KBM-7 (cell line): ENCODE data around the gene DUT.

Experiments
- DNase-seq: peaks from one replicate; pipeline ENCODE4 v3.0.0-alpha.2; 2015
- in situ Hi-C: fragments of 300-500 bp; cut with MboI; formaldehyde crosslinking; loops from 2 replicates; pipeline ENCODE4 v1.14.3; 2020; ENCODE audit warnings: low sequenced_read_pairs, low pct_unique_long_range_greater_than_20kb, mixed read lengths

The DUT gene

DNA sequence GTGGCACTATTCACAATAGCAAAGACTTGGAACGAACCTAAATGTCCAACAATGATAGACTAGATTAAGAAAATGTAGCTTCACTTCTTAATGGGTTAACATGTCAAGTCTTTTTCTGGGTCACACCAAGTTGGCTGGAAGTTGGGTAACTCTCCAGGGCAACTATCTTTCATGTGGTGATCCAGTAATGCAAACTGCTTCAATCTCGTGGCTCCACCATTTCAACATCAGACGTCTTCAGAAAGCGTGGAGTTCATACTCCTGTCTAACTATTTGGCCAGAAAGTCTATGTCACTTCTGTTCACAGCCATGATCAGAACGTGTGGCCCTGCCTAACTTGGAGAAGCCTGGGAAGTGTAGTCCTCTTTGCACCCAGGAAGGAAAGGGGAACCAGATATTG, 32.2 kb downstream of the DUT start:
- in situ Hi-C loops = loop anchor here (25.0 kb wide), 1 partner anchor 474 kb away; no protein-coding TSS in a partner anchor
- no peak for DNase-seq

DNA sequence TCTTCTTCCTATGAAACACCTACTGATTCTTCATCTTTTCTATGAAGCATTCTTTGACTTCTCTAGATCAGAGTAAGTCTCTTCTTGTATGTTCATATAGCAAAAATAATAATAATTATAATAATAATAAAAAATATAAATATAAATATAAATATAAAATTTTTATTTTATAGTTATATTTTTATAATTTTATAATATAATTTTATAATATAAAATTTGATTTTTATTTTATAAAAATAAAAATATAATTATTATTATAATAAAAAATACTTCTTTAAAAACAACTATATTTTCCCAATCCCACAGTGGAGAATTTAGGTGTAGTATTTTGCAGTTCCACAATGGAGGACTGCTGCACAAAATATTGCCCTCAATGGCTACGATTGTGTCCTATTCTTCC, 34.3 kb downstream of the DUT start:
- no peak for DNase-seq
- in situ Hi-C loops = loop anchor here (25.0 kb wide), 1 partner anchor 472 kb away; no protein-coding TSS in a partner anchor

DNA sequence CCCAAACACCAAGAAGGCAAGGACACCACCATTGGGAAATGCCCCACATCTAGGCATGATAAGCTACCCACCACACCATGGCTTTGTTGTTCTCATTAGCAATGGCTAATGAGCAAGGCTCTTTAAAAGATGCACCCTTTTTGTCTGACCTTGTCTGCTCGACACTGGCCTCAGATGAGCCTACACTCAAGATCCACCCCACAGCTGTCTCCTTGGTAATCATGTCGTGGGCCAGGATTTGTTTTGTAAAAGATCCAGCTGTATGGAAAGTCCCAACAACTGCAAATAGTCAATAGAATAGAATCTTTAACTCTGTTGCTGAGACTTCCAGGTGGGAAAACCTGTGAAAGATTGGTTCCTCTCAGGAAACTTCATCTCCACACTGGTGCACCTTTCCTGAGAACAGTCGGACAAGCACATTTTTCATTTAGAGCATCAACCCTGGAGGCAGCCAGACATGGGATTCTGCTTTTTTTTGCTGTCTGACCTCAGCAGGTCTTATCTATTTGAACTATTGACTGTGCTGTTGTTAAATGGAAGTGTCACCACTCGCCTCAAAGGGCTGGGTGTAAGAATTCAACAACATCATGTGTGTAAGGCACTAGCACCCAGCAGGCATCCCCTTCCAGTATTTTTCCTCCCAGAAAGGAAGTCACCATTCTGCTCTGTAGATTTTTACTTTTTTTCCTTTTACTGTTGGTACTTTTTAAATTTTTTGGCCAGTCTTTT, 35.5 kb downstream of the DUT start:
- in situ Hi-C loops = loop anchor here (25.0 kb wide), 1 partner anchor 471 kb away; no protein-coding TSS in a partner anchor
- DNase-seq = no peak

DNA sequence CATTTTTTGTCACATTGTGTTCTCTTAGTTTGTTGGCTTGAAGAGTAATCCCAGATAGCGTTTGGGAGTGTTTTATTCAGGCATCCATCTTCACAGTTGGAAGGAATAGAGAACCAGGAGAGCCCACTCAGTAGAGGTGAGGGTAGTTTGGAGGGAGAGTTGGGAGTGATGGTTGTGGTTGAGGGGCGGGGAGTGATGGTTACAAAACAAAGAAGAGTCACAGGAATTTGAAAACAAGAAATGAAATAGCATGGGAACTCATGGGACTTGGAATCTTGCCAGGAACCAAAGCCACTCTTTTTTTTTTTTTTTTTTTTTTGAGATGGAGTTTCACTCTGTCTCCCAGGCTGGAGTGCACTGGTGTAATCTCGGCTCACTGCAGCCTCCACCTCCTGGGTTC, 36.3 kb downstream of the DUT start:
- in situ Hi-C loops = loop anchor here (25.0 kb wide), 1 partner anchor 470 kb away; no protein-coding TSS in a partner anchor
- DNase-seq = no peak

DNA sequence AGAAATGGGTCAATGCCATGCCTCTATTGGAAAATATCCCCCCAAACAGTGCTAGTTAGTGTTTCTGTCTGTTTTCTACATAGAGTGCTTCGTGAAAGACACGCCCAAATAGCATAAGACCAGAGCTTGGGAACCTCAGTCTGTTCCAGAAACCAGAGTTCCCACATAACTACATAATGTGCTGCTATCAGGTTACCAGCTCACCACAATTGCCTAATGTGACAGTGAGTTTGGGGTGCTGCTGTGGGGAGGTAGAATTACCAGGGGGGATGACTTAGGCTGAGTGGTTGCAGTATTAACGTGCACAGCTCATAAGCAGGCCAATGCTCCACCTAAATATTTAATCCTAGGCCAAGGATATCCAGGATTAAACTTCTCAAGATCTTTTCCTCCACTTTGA, 39.2 kb downstream of the DUT start:
- DNase-seq = no peak

DNA sequence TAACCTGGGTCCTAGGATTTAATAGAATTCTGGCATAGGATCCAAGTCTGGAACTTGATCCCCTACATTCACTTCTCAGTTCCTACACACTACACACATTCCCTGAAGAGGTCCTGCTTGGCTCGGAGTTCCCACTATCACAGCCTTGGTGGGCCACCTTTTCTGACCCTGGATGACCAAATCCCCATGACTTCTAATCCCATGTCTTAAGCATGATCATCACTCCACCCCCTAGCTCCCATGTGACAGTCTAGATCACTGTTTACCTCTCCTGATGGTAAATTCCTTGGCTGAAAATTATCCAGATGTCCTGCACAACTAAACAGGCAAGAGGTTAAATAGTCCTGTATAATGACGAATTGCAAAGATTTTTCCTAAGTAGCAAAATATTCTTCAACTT, 40.3 kb downstream of the DUT start:
- in situ Hi-C loops = loop anchor here (25.0 kb wide), 1 partner anchor 466 kb away; no protein-coding TSS in a partner anchor
- DNase-seq = no peak

More for the DNA sequence above, 39.2 kb downstream of the DUT start:
- in situ Hi-C loops = loop anchor here (25.0 kb wide), 1 partner anchor 467 kb away; no protein-coding TSS in a partner anchor

DNA sequence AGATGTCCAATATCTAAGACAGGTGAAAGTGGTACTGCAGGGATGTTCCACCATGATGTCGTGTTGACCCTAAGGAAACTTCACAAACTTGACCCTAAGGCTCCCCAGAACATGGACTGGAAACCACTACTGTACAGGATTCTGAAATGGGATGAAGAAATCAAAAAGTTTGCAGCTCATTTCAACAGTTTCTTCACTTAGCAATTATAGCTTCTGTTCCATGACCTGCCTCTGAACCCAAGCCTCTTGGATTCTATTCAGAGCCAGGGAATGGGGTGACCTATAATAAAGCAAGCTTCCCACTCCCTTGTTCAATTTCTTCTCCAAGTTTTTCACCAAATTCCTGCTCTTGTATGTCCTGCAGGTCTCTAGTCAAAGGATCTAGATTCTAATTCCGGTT, 40.7 kb downstream of the DUT start:
- in situ Hi-C loops = loop anchor here (25.0 kb wide), 1 partner anchor 465 kb away; no protein-coding TSS in a partner anchor
- no peak for DNase-seq

DNA sequence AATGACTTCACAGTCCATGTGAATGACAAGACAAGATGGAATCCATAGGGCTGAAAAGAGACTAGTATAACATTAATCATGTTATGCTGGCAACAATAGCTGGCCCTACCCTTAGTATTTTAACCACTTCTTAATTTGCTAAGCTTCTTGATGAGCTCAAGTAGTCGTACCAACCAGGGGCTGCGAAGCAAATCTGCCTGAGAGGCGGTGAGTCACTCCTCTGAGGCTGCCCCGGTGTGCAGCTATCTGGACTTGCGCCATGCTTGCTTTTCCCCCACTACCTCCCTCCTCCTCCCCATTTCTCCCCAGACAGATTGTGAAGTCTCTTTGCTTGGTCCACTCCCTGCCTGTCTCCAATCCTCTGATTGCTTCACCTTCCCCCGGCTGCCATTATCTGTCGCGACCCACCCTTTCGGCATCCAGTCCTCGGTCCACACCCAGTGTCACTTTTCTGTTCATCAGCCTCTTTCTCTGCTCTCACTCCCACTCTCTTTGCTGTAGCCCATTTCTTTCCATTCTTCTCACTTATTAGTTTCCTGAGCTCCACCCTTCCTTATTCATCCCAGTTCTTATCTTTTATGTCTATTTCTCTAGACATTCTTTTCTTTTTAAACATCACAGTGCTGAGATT, 42.7 kb downstream of the DUT start:
- in situ Hi-C loops = loop anchor here (25.0 kb wide), 1 partner anchor 463 kb away; no protein-coding TSS in a partner anchor
- DNase-seq = no peak

GRCh38 chr15:48374472-48374871, 43.2 kb downstream of the DUT start:
- DNase-seq = no peak
- in situ Hi-C loops = loop anchor here (25.0 kb wide), 1 partner anchor 463 kb away; no protein-coding TSS in a partner anchor

DNA sequence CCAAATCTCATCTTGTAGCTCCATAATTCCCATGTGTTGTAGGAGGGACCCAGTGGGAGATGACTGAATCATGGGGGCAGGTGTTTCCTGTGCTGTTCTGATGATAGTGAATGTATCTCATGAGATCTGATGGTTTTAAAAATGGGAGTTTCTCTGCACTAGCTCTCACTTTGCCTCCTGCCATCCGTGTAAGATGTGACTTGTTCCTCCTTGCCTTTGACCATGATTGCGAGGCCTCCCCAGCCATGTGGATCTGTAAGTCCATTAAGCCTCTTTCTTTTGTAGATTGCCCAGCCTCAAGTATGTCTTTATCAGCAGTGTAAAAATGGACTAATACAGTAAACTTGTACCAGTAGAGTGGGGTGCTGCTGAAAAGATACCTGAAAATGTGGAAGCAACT, 44.5 kb downstream of the DUT start:
- no peak for DNase-seq
- in situ Hi-C loops = no loop called here

GRCh38 chr15:48380198-48380597, 49.0 kb downstream of the DUT start:
- DNase-seq = no peak
- in situ Hi-C loops = no loop called here

DNA sequence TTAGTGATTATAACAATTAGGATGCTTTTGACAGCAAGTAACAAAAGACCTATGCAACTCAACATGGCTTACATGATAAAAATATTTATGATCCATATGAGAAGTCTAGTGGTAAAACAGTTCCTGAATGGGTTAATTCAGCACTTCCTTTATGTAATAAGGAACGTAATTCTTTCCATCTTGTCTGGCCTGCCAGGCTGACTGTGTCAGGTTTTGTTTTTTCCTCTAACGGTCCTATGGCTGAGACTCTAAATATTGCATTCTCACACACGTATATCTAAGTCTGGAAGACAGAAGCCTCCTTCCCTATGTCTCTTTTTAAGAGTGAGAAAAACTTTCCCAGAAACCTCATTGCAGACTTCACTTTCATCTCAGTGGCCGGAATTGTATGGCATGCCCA, 50.6 kb downstream of the DUT start:
- DNase-seq = no peak
- in situ Hi-C loops = no loop called here

DNA sequence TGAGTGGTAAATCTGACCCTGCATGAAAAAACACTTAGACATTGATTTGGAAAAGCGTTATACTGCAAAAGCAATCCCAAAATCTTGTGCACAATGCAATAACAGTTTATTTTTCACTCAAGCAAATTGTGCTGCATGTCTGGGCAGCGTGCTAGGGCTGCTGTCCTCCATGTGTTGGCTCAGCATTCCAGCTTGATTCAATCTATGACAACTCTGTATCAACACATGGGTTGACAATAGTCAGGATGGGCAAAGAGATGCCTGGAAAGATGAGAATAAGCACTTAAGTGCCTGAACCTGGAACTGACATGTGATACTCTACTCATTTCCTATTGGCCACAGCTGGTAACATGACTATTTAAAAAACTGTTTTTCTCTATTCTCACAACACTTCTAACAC, 51.8 kb downstream of the DUT start:
- DNase-seq = no peak
- in situ Hi-C loops = no loop called here

DNA sequence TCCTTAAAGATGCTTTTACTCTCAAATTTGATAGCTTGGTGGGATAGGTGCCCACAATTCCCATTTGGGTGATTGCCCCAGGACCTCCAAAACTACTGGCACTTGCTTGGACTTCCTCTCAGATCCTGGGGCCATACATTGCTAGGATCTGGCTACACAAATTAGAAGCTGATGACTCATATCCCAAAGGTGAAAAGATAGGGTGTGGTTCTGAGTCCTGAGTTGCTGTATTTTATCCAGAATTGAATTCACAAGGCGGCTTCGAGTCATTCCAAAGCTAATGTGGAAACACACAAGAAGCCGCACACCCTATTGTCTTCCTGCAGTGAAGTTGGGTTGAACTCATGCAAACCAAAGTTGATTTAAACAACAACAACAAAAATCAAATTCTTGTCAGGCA, 53.4 kb downstream of the DUT start:
- no peak for DNase-seq
- in situ Hi-C loops = no loop called here

DNA sequence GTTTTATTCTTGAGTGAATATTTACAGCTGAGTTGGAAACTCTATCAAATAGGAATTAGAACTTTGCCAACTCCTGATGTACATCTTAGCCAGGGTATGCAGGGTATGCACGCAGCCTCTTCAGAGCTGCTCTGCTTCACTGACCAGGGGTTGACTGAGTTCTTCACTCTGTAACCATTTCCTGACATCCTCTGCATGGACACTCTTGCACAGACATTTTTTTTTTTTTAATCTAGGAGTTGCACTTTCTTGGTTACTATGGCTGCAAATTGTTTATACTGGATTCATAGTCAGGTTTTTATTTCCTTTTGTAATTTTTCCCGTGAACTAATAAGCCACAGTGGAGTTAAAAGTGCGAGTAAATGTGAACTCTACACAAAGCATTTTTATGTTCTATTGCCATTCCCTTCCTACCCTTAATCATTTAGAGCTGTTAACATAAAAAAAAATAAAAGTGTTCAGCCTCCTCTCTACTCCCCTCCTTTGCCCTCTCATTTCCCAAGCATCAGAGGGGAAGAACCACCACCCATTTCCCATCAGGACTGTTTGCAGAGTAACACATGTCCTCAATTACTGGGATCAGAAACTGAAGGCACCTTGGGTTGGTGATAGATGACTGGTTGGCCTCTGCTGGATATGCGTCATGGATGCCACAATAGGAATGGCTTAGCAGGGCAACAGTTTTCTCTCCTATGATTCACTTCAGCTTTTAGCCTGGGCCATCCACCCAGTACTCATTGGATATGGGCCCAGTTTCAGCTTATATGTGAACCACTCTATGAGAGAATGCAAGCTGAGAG, 54.0 kb downstream of the DUT start:
- in situ Hi-C loops = no loop called here
- no peak for DNase-seq

GRCh38 chr15:48388016-48388851, 57.0 kb downstream of the DUT start:
- DNase-seq = no peak
- in situ Hi-C loops = no loop called here

DNA sequence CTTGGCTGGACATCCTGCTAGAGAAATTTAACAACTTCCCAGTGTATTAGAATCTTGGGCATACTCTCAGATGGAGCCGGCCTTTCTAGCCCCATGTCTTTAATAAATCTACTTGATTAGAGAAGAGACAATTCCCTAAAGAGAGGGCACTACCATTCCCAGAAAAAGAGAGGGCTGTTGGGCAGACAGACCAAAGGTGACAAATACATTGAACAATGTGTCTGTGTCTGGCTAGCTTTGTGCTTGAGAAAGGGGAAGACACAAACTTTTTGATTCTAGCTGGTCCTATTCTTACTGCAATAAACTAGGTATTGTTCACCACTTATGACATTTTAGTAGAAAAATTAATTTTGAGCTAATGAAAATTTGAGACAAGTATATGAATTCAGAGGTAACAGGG, 57.7 kb downstream of the DUT start:
- no peak for DNase-seq
- in situ Hi-C loops = no loop called here

GRCh38 chr15:48389691-48390143, 58.5 kb downstream of the DUT start:
- no peak for DNase-seq

DNA sequence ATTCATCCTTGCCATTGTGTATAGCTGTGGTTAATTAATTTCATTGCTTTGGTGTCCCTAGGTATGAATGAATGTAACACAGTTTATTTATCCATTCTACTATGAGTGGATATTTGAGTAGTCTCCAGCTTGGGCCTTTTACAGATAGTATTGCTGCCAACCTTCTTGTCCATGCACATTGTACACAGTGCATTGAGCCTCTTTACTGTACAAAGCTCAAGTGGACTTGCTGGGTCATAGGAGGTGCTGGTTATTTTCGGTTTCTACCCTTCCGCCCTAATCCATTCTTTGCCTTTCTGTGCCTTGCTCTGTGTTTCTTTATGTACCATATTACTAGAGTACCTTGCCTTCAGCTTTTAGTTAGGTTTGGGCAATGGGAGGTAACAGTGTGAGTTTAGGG, 60.7 kb downstream of the DUT start:
- no peak for DNase-seq
- in situ Hi-C loops = no loop called here

More at GRCh38 chr15:48389691-48390143, 58.5 kb downstream of the DUT start:
- in situ Hi-C loops = no loop called here
